Suprapubic skin (tissue), 4 donors: ENCODE data around the gene PDE6A. TPM values are rescaled to one million over a fixed set of nuclear protein-coding genes. Genes with fewer than 3 reads are reported as not detected.

ENCODE experiments used
- DNase-seq, 2 donors: peaks; one replicate each; pipeline ENCODE4 v3.0.0-alpha.2; 2019; ENCODE audit warnings: low spot score in 2 of 2
- H3K27ac ChIP-seq: fragments of 200-600 bp; sonication (generic); one replicate; pipeline ENCODE4 v1.5.1; 2019
- H3K27me3 ChIP-seq: fragments of 200-600 bp; sonication (generic); one replicate; pipeline ENCODE4 v1.5.1; 2019
- H3K36me3 ChIP-seq: fragments of 200-600 bp; sonication (generic); one replicate; pipeline ENCODE4 v1.5.1; 2019
- H3K4me1 ChIP-seq: fragments of 200-600 bp; sonication (generic); one replicate; pipeline ENCODE4 v1.5.1; 2019
- H3K4me3 ChIP-seq: fragments of 200-600 bp; sonication (generic); one replicate; pipeline ENCODE4 v1.5.1; 2019; ENCODE audit warnings: mild to moderate bottlenecking
- H3K9me3 ChIP-seq: fragments of 200-600 bp; sonication (generic); one replicate; pipeline ENCODE4 v1.5.1; 2019
- CTCF ChIP-seq, 2 donors: fragments of 200-600 bp in 1 of 2; fragments of 450-650 bp in 1 of 2; sonication (generic) in 1 of 2; IDR thresholded peaks; one replicate each; pipeline ENCODE4 v1.5.1; 2016 to 2019; ENCODE audit warnings: antibody characterized with exemption in 2 of 2, mild to moderate bottlenecking in 1 of 2, moderate library complexity in 1 of 2
- EP300 ChIP-seq: sonication (generic); formaldehyde crosslinking; IDR thresholded peaks from one replicate; pipeline ENCODE4 v1.6.1; 2017; ENCODE audit warnings: antibody characterized with exemption
- POLR2A ChIP-seq, 2 donors: fragments of 450-650 bp; IDR thresholded peaks; one replicate each; pipeline ENCODE4 v1.6.1; 2017; ENCODE audit warnings: antibody characterized with exemption in 2 of 2, mild to moderate bottlenecking in 2 of 2, moderate library complexity in 2 of 2
- POLR2AphosphoS5 ChIP-seq, 3 donors: sonication (generic); formaldehyde crosslinking; IDR thresholded peaks; one replicate each; pipeline ENCODE4 v1.6.1; 2017; ENCODE audit warnings: antibody characterized with exemption in 3 of 3
- WGBS: methylation state at CpG from one replicate; pipeline ENCODE4 v1.1.5; 2018; 5-methylcytosine and 5-hydroxymethylcytosine counted together
- total RNA-seq, 4 donors: library from RNA; depleted of rRNA; stranded (reverse); fragments of >200 nt; gene quantifications; one replicate each; pipeline ENCODE4 v1.1.0, GENCODE V29; 2016

Gene PDE6A
- total RNA-seq, 4 donors from 2014 or later = 0.17 to 2.9 (median 1.3) TPM

GRCh38 chr5:149851211-149851610 is 93.4 kb downstream of the PDE6A start:
- H3K9me3 ChIP-seq = no peaks in the 10 kb centered on the region
- no peaks in the 10 kb centered on the region for H3K27me3 ChIP-seq
- H3K4me1 ChIP-seq = no peaks in the 10 kb centered on the region
- no peak overlapping the region for H3K4me3 ChIP-seq
- H3K27ac ChIP-seq = no peak overlapping the region
- TF ChIP-seq POLR2AphosphoS5 (IDR thresholded peaks at IDR 0.05) (no peak), POLR2A (IDR thresholded peaks at IDR 0.05) (no peak), EP300 (no peak), CTCF (IDR thresholded peaks at IDR 0.05) (no peak)
- H3K36me3 ChIP-seq = peaks cover 25% of the 10 kb centered on the region
- DNase-seq = no peak

GRCh38 chr5:149849966-149850910 is 94.4 kb downstream of the PDE6A start:
- H3K27me3 ChIP-seq = no peaks in the 10 kb centered on the region
- no peak overlapping the region for H3K4me3 ChIP-seq
- no peak overlapping the region for H3K27ac ChIP-seq
- H3K9me3 ChIP-seq = no peaks in the 10 kb centered on the region
- no peaks in the 10 kb centered on the region for H3K4me1 ChIP-seq
- WGBS = 91% methylated on average over 19 of the region's 20 CpGs
- H3K36me3 ChIP-seq = peaks cover 34% of the 10 kb centered on the region
- TF ChIP-seq POLR2AphosphoS5 (IDR thresholded peaks at IDR 0.05) (no peak), CTCF (IDR thresholded peaks at IDR 0.05) (no peak), EP300 (no peak)
- DNase-seq = no peak

- WGBS = 95% methylated on average over 8 of the region's 8 CpGs
- peaks cover 37% of the 10 kb centered on the region for H3K36me3 ChIP-seq
These were observed 95.2 kb downstream of the PDE6A start for GRCh38 chr5:149849280-149849965.

GRCh38 chr5:149847611-149848010 is 97.0 kb downstream of the PDE6A start:
- no peaks in the 10 kb centered on the region for H3K9me3 ChIP-seq
- no peak for DNase-seq
- H3K4me3 ChIP-seq = no peak overlapping the region
- H3K4me1 ChIP-seq = no peaks in the 10 kb centered on the region
- 88% methylated on average over 15 of the region's 15 CpGs for WGBS
- no peak for TF ChIP-seq CTCF (IDR thresholded peaks at IDR 0.05)
- TF ChIP-seq EP300 = no peak
- no peak for TF ChIP-seq POLR2A (IDR thresholded peaks at IDR 0.05)
- no peaks in the 10 kb centered on the region for H3K27me3 ChIP-seq
- H3K27ac ChIP-seq = no peak overlapping the region
- H3K36me3 ChIP-seq = peaks cover 43% of the 10 kb centered on the region

More at GRCh38 chr5:149849280-149849965, 95.2 kb downstream of the PDE6A start:
- Histone ChIP-seq H3K27ac (no peak overlapping the region), H3K27me3 (no peaks in the 10 kb centered on the region), H3K4me1 (no peaks in the 10 kb centered on the region), H3K4me3 (no peak overlapping the region), H3K9me3 (no peaks in the 10 kb centered on the region)
- DNase-seq = no peak
- no peak for TF ChIP-seq EP300
- no peak for TF ChIP-seq POLR2AphosphoS5 (IDR thresholded peaks at IDR 0.05)
- TF ChIP-seq CTCF (IDR thresholded peaks at IDR 0.05) = no peak
- TF ChIP-seq POLR2A (IDR thresholded peaks at IDR 0.05) = no peak

GRCh38 chr5:149846021-149846420 is 98.6 kb downstream of the PDE6A start:
- TF ChIP-seq CTCF (IDR thresholded peaks at IDR 0.05) (no peak), POLR2A (IDR thresholded peaks at IDR 0.05) (no peak), EP300 (no peak), POLR2AphosphoS5 (IDR thresholded peaks at IDR 0.05) (no peak)
- Histone ChIP-seq H3K4me3 (no peak overlapping the region), H3K27ac (no peak overlapping the region), H3K36me3 (peaks cover 53% of the 10 kb centered on the region), H3K9me3 (no peaks in the 10 kb centered on the region), H3K27me3 (no peaks in the 10 kb centered on the region), H3K4me1 (no peaks in the 10 kb centered on the region)
- 88% methylated on average over 5 of the region's 5 CpGs for WGBS
- no peak for DNase-seq
